Spleen (tissue), 11 donors: ENCODE results near the gene TSBP1. TPM values are rescaled to one million over a fixed set of nuclear protein-coding genes. Genes with fewer than 3 reads are reported as not detected.

Source experiments
- DNase-seq: peaks from one replicate; pipeline ENCODE4 v3.0.0-alpha.2; 2020
- H3K27ac ChIP-seq, 8 donors: fragments of 200-600 bp; sonication (generic) in 7 of 8; 1 replicate in 4 of 8; 2 replicates in 4 of 8; pipeline versions ENCODE4 v1.5.0 to v1.8.0; 2016 to 2021; ENCODE audit warnings: inconsistent platforms in 4 of 8, mild to moderate bottlenecking in 4 of 8, moderate library complexity in 1 of 8
- H3K27me3 ChIP-seq, 7 donors: fragments of 200-600 bp; sonication (generic) in 6 of 7; replicated peaks in 1 of 7; 1 replicate in 4 of 7; 2 replicates in 3 of 7; pipeline versions ENCODE4 v1.5.0 to v1.8.0; 2016 to 2021; ENCODE audit warnings: inconsistent platforms in 3 of 7, mild to moderate bottlenecking in 1 of 7
- H3K36me3 ChIP-seq, 6 donors: fragments of 200-600 bp; sonication (generic) in 5 of 6; 1 replicate in 4 of 6; 2 replicates in 2 of 6; pipeline versions ENCODE4 v1.5.0 to v1.8.0; 2016 to 2021; ENCODE audit warnings: inconsistent platforms in 2 of 6
- H3K4me1 ChIP-seq, 6 donors: fragments of 200-600 bp; sonication (generic) in 5 of 6; 1 replicate in 3 of 6; 2 replicates in 3 of 6; pipeline versions ENCODE4 v1.5.0 to v1.8.0; 2016 to 2021; ENCODE audit warnings: inconsistent platforms in 3 of 6
- H3K4me3 ChIP-seq, 8 donors: fragments of 200-600 bp; sonication (generic) in 7 of 8; 1 replicate in 4 of 8; 2 replicates in 4 of 8; pipeline versions ENCODE4 v1.5.0 to v1.8.0; 2016 to 2021; ENCODE audit warnings: inconsistent platforms in 4 of 8, mild to moderate bottlenecking in 4 of 8, moderate library complexity in 2 of 8
- H3K9me3 ChIP-seq, 8 donors: fragments of 200-600 bp; sonication (generic) in 7 of 8; 1 replicate in 4 of 8; 2 replicates in 4 of 8; pipeline versions ENCODE4 v1.5.0 to v1.8.0; 2016 to 2021; ENCODE audit warnings: inconsistent platforms in 4 of 8
- POLR2A ChIP-seq, 3 donors: fragments of 450-650 bp; IDR thresholded peaks; one replicate each; pipeline ENCODE4 v1.5.1; 2017; ENCODE audit warnings: antibody characterized with exemption in 3 of 3, mild to moderate bottlenecking in 1 of 3
- POLR2AphosphoS5 ChIP-seq, 3 donors: sonication (generic); formaldehyde crosslinking; IDR thresholded peaks; one replicate each; pipeline ENCODE4 v1.5.1; 2017; ENCODE audit warnings: antibody characterized with exemption in 3 of 3
- WGBS, 5 donors: extraction: QIAGEN DNeasy Blood & Tissue Kit in 3 of 5; methylation state at CpG; one replicate each; pipeline versions ENCODE4 v1.1.5 to v1.1.7; 2013 to 2018; 5-methylcytosine and 5-hydroxymethylcytosine counted together
- intact Hi-C: fragments of 100-400 bp; cut with DNase I; formaldehyde crosslinking; loops from one replicate; pipeline ENCODE4 v1.15.0; 2023; ENCODE audit warnings: low total_unique reads
- polyA plus RNA-seq, 3 donors: library from polyadenylated mRNA; stranded (reverse); fragments of 200-250 nt; gene quantifications; one replicate each; pipeline ENCODE4 v1.2.1, GENCODE V29; 2013
- total RNA-seq, 7 donors: library from RNA; depleted of rRNA in 3 of 7; stranded (reverse); fragments of >200 nt in 3 of 7; fragmentation: NEBNext Ultra II Directional in 4 of 7; extraction: Animal tissue kit (Norgen Biotek cat#: 25700) in 4 of 7; gene quantifications; one replicate each; pipeline versions ENCODE4 v1.1.0 to v1.2.1, GENCODE V29; 2016 to 2021
- TF ChIP-seq, protein P1 (sequence below), 11 experiments: fragments of 200-600 bp in 7 of 11; fragments of 450-650 bp in 4 of 11; sonication (generic) in 4 of 11; IDR thresholded peaks in 8 of 11; conservative IDR thresholded peaks in 3 of 11; 1 replicate in 7 of 11; 2 replicates in 4 of 11; pipeline versions ENCODE4 v1.4.0 to v1.8.0; 2016 to 2021; ENCODE audit warnings: antibody characterized with exemption in 11 of 11, inconsistent platforms in 4 of 11, mild to moderate bottlenecking in 1 of 11
- donor health status: healthy with polysubstance abuse.
- donor health status: DM: no; HTN: no; CAD: no; lungs with moderate emphysema.
- donor health status: DM: no; HTN: no; CAD: no.
- donor health status: Bipolar disorder and iron deficiency.
- donor health status: healthy.
- donor health status: DM: no; HTN: no; CAD: no.
- donor health status: DM: yes; HTN: yes; CAD: no.

The TSBP1 gene
- total and polyA plus RNA-seq, 10 donors: not detected

DNA sequence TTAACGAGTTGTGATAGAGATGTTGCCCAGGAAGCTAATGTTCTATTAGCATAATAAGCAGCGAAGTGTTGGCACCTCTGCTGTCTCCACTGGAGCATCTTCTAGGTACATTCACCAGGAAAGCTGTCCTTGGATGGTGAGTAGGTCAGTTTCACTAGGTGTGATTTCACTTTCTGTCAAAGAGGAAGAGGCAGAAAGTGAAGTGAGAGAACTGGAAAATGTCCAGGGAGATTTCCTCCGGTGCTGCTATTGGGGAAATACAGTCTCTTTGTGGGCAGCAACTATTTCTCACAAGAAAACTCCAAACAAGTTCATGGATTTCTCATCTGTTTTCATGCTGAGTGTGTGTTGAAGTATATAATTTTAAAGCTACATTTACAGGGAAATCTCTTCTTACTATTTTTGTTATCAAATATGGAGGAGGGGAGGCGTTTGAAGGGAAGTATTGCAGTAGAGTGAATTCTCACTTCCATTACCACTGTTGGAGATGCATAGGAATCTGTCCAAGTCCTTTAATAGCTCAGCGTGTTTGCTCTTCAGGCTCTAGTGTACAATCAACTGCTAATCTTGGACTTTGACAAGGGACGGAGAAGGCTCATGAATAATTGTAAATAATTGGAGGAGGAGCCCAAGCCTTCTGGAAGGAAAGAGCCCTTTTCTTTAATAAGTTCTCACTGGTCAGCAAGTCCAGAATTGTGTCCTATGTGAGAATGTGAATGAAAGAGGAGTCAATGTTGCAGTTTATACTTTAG lies 16.1 kb upstream of the TSBP1 start:
- Histone ChIP-seq H3K4me3 (no peak overlapping the region), H3K36me3 (no peaks in the 10 kb centered on the region), H3K9me3 (no peaks in the 10 kb centered on the region), H3K27ac (no peak overlapping the region), H3K4me1 (peaks cover 0 to 6% (median 0%) of the 10 kb centered on the region in 6 donors), H3K27me3 (no peaks in the 10 kb centered on the region)
- TF ChIP-seq POLR2A (IDR thresholded peaks at IDR 0.05) (no peak), POLR2AphosphoS5 (IDR thresholded peaks at IDR 0.05) (no peak)
- TF ChIP-seq, protein P1, sequence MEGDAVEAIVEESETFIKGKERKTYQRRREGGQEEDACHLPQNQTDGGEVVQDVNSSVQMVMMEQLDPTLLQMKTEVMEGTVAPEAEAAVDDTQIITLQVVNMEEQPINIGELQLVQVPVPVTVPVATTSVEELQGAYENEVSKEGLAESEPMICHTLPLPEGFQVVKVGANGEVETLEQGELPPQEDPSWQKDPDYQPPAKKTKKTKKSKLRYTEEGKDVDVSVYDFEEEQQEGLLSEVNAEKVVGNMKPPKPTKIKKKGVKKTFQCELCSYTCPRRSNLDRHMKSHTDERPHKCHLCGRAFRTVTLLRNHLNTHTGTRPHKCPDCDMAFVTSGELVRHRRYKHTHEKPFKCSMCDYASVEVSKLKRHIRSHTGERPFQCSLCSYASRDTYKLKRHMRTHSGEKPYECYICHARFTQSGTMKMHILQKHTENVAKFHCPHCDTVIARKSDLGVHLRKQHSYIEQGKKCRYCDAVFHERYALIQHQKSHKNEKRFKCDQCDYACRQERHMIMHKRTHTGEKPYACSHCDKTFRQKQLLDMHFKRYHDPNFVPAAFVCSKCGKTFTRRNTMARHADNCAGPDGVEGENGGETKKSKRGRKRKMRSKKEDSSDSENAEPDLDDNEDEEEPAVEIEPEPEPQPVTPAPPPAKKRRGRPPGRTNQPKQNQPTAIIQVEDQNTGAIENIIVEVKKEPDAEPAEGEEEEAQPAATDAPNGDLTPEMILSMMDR (IDR thresholded peaks at IDR 0.05 in 8 of 11, conservative IDR thresholded peaks at IDR 0.05 in 3 of 11): no peak
- WGBS, 5 donors: 52 to 65% (median 55%) methylated on average over 6 of the region's 6 CpGs
- no peak for DNase-seq
- intact Hi-C loops: no loop called here

DNA sequence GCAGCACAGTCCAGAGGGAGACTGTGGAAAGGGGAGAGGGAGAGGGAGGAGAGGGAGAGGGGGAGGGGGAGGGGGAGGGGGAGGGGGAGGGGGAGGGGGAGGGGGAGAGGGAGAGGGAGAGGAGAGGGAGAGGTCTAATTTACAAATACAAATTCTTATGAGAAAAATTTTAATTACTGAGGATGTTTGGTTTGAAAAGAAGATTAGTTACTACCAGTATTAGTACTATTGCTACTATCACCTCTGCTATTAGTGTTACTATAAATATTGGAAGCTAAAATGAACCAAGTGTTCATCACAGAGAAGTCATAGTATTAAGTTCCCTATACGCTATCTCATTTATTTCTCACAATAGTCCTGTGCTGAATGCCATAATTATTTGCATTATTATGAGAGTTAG lies 14.3 kb upstream of the TSBP1 start:
- TF ChIP-seq, protein P1 (IDR thresholded peaks at IDR 0.05 in 8 of 11, conservative IDR thresholded peaks at IDR 0.05 in 3 of 11): no peak
- H3K9me3 ChIP-seq: no peaks in the 10 kb centered on the region
- no peak overlapping the region for H3K4me3 ChIP-seq
- H3K36me3 ChIP-seq: no peaks in the 10 kb centered on the region
- DNase-seq: no peak
- H3K27ac ChIP-seq: no peak overlapping the region
- intact Hi-C loops: no loop called here
- no peaks in the 10 kb centered on the region for H3K27me3 ChIP-seq
- 83 to 100% (median 89%) methylated on average over 1 of the region's 1 CpG for WGBS, 5 donors
- H3K4me1 ChIP-seq: peaks cover 0 to 6% (median 0%) of the 10 kb centered on the region in 6 donors

DNA sequence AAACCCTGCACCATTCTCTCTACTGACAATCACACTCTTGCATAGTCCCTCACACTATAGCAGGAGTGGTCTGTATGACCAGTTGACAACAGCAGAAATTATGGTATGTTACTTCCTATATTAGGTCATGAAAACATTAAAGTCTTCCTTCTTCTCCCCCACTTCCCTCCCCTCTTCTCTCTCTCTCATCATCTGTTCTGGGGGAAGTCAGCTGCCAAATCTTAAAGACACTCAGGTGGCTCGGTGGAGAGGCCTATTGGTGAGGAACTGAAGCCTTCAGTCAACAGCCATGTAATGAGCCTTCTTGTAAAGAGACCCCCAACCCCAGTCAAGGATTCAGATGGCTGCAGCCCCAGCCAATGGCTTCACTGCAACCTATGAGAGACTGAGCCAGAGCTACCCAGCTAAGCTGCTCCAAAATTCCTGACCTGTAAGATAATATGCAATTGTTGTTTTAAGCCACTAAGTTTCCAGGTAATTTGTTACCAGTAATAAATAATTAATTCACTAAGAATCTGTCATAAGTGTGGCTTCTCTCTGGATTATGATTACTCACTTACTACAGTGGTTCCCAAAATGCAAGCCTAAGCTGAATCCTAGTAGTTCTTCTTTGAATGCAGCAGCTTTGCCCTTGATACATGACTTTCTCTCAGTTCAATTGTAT lies 11.2 kb upstream of the TSBP1 start:
- no peak for DNase-seq
- no peaks in the 10 kb centered on the region for H3K36me3 ChIP-seq
- no peaks in the 10 kb centered on the region for H3K27me3 ChIP-seq
- no peaks in the 10 kb centered on the region for H3K9me3 ChIP-seq
- no peak overlapping the region for H3K4me3 ChIP-seq
- TF ChIP-seq POLR2AphosphoS5 (IDR thresholded peaks at IDR 0.05) (no peak), POLR2A (IDR thresholded peaks at IDR 0.05) (no peak)
- TF ChIP-seq, protein P1 (IDR thresholded peaks at IDR 0.05 in 8 of 11, conservative IDR thresholded peaks at IDR 0.05 in 3 of 11): no peak
- H3K27ac ChIP-seq: no peak overlapping the region
- WGBS, 5 donors: 0 to 32% (median 6%) methylated on average over 1 of the region's 1 CpG
- intact Hi-C loops: no loop called here
- H3K4me1 ChIP-seq: peaks cover 0 to 5% (median 0%) of the 10 kb centered on the region in 6 donors

DNA sequence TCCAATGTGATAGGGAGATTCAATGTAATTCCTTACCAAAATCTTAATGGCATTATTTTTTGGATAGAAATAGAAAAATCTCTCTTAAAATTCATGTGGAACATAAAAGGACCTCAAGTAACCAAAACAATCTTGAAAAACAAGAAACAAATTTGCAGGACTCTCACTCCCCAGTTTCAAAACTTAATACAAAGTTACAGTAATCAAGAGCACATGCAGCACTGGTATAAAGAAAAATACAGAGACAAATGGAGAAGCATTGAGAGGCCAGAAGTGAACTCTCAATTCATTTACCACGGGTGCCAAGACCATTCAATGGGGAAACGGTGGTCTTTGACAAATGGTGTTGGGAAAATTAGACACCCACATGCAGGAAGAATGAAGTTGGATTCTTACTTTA lies 7.8 kb upstream of the TSBP1 start:
- Histone ChIP-seq H3K9me3 (no peaks in the 10 kb centered on the region), H3K4me1 (no peaks in the 10 kb centered on the region), H3K27ac (no peak overlapping the region), H3K27me3 (no peaks in the 10 kb centered on the region), H3K4me3 (no peak overlapping the region), H3K36me3 (no peaks in the 10 kb centered on the region)
- no peak for DNase-seq
- WGBS, 5 donors: 65 to 86% (median 75%) methylated on average over 2 of the region's 2 CpGs
- TF ChIP-seq POLR2AphosphoS5 (IDR thresholded peaks at IDR 0.05): no peak
- TF ChIP-seq POLR2A (IDR thresholded peaks at IDR 0.05): no peak
- TF ChIP-seq, protein P1 (IDR thresholded peaks at IDR 0.05 in 8 of 11, conservative IDR thresholded peaks at IDR 0.05 in 3 of 11): no peak
- intact Hi-C loops: no loop called here
